Activated CD8-positive, alpha-beta T cell treated with anti-CD3 and anti-CD28 coated beads, Interleukin-2, amount 10 ng/mL, durations not matched to agents 7 days and 5 days (primary cell): ENCODE measurements around the gene C1QC. TPM values are rescaled to one million over a fixed set of nuclear protein-coding genes. Genes with fewer than 3 reads are reported as not detected.
"Not testable (repeated sequence)": the region's sequence is repeated elsewhere in the genome, so short reads cannot be mapped to it uniquely, and the experiment has no call there.

Source experiments
- ATAC-seq: fragments of 150-1000 bp; cut with Tn5 transposase; one replicate; pipeline ENCODE4 v1.10.0; 2021; ENCODE audit warnings: moderate library complexity
- CTCF ChIA-PET: fragments of 350-600 bp; sonication (Branson Sonifier 250); formaldehyde crosslinking; loops from one replicate; lab custom pipeline; 2021; ENCODE audit warnings: antibody characterized with exemption; lab: Charles Lee
- POLR2A ChIA-PET: fragments of 350-600 bp; sonication (Branson Sonifier 250); formaldehyde crosslinking; loops from one replicate; lab custom pipeline; 2021; ENCODE audit warnings: antibody characterized with exemption; lab: Charles Lee
- DNase-seq: peaks from one replicate; pipeline ENCODE4 v3.0.0-alpha.2; 2020
- H3K27ac Mint-ChIP-seq: one replicate; pipeline ENCODE4 v1.8.0; 2021; ENCODE audit warnings: mild to moderate bottlenecking, mixed read lengths
- H3K27me3 Mint-ChIP-seq: one replicate; pipeline ENCODE4 v1.8.0; 2021; ENCODE audit warnings: low read depth, mixed read lengths
- H3K36me3 Mint-ChIP-seq: one replicate; pipeline ENCODE4 v1.8.0; 2021; ENCODE audit warnings: low read depth, mixed read lengths
- H3K4me1 Mint-ChIP-seq: one replicate; pipeline ENCODE4 v1.8.0; 2021; ENCODE audit warnings: low read depth, mixed read lengths
- H3K4me3 Mint-ChIP-seq: one replicate; pipeline ENCODE4 v1.8.0; 2021; ENCODE audit warnings: mild to moderate bottlenecking, mixed read lengths
- H3K9me3 Mint-ChIP-seq: one replicate; pipeline ENCODE4 v1.8.0; 2022; ENCODE audit warnings: mixed read lengths; ENCODE audit not compliant: insufficient read depth
- total RNA-seq, 2 experiments: library from RNA; stranded (reverse); gene quantifications; one replicate each; pipeline ENCODE4 v1.2.3, GENCODE V29; 2021

C1QC gene
- total RNA-seq, 2 experiments from 2014 or later, result not detected

DNA sequence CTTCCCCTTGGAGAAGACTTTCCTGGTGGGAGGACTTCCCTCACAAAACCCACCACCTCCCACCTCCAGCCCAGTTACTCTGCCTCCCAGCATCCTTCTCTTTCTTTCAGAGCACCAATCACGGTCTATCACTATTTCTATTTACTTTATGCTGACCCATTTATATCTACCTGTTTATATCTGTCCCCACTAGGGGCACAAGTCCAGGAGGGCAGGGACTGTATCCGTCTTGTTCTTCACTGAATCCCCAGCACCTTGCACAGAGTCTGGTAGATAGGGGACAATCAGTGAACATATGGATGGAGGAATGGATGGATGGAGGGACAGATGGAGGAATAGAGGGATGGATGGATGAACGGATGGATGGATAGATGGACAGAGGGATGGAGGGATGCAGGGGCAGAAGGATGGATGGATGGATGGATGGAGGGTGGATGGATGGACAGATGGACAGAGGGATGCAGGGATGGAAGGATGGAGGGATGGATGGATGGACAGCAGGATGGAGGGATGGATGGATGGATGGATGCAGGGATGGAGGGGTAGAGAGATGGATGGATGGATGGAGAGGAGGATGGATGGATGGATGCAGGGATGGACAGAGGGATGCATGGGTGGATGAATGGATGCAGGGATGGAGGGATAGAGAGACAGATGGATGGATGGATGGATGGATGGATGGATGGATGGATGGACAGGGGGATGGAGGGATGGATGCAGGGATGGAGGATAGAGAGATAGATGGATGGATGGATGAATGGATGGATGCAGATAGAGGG, 15.1 kb downstream of the C1QC start:
- no peaks in the 10 kb centered on the region for H3K36me3 Mint-ChIP-seq
- POLR2A ChIA-PET, result no interaction called here
- H3K4me1 Mint-ChIP-seq, result no peaks in the 10 kb centered on the region
- ATAC-seq, result no peak
- H3K27ac Mint-ChIP-seq, result no peak overlapping the region
- H3K9me3 Mint-ChIP-seq, result no peaks in the 10 kb centered on the region
- no peak overlapping the region for H3K4me3 Mint-ChIP-seq
- H3K27me3 Mint-ChIP-seq, result peaks cover 3% of the 10 kb centered on the region
- no peak for DNase-seq
- CTCF ChIA-PET, result no interaction called here

DNA sequence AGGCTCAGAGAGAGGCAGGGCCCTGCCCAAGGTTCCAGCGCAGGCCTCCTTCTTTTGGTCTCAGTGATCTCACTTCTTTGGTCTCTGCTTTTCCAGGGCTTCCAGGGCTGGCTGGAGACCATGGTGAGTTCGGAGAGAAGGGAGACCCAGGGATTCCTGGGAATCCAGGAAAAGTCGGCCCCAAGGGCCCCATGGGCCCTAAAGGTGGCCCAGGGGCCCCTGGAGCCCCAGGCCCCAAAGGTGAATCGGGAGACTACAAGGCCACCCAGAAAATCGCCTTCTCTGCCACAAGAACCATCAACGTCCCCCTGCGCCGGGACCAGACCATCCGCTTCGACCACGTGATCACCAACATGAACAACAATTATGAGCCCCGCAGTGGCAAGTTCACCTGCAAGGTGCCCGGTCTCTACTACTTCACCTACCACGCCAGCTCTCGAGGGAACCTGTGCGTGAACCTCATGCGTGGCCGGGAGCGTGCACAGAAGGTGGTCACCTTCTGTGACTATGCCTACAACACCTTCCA, 17.3 kb downstream of the C1QC start:
- H3K36me3 Mint-ChIP-seq, result no peaks in the 10 kb centered on the region
- no peak overlapping the region for H3K4me3 Mint-ChIP-seq
- ChIA-PET CTCF (no interaction called here), POLR2A (no interaction called here)
- ATAC-seq, result no peak
- no peak overlapping the region for H3K27ac Mint-ChIP-seq
- no peaks in the 10 kb centered on the region for H3K4me1 Mint-ChIP-seq
- no peak for DNase-seq
- H3K9me3 Mint-ChIP-seq, result no peaks in the 10 kb centered on the region
- H3K27me3 Mint-ChIP-seq, result peaks cover 2% of the 10 kb centered on the region

DNA sequence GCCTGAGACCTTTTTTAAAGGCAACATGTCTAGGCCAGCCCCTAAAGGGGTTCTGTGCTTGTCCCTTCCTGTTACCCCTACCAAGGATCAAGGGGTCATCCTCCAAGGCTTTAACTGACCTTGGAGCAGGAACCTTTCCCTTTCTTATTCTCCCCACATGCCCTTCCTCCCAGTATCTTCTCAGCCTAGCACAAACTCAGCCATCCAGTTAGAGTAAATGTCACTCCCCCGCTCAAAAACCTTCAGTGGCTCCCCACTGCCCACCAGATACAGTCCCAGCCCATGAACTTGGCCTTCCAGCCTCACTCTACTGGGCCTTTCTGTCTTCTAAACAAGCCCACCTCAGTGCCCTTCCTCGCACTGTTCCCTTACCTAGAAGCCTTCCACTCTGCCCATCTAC, 18.4 kb downstream of the C1QC start:
- no peak for DNase-seq
- CTCF ChIA-PET, result no interaction called here
- Mint-ChIP-seq H3K9me3 (no peaks in the 10 kb centered on the region), H3K4me1 (no peaks in the 10 kb centered on the region), H3K27me3 (no peaks in the 10 kb centered on the region), H3K36me3 (no peaks in the 10 kb centered on the region), H3K27ac (no peak overlapping the region), H3K4me3 (no peak overlapping the region)
- POLR2A ChIA-PET, result no interaction called here
- no peak for ATAC-seq

DNA sequence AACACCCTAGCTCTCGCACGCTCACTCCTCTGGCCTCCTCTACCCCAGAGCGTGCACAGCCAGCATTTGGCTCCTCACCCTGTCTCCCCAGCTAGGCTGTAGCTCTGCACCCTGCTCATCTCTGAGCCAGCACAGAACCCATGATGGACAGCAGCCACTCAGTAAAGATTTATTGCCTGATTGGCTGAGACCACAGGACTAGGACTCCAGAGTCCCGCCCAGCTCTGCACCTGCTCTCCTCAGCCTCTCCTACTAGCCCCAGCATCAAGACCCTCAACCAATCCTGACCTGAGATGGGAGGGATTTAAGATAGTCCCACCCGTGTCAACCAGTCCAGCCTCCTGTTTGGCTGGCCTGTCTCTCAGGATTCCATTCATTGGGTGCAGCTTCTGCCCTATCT, 18.9 kb downstream of the C1QC start:
- Mint-ChIP-seq H3K9me3 (no peaks in the 10 kb centered on the region), H3K4me3 (no peak overlapping the region), H3K27ac (no peak overlapping the region), H3K4me1 (no peaks in the 10 kb centered on the region), H3K27me3 (no peaks in the 10 kb centered on the region), H3K36me3 (no peaks in the 10 kb centered on the region)
- ChIA-PET CTCF (no interaction called here), POLR2A (no interaction called here)
- DNase-seq, result no peak
- peak; percentile 39 for ATAC-seq

DNA sequence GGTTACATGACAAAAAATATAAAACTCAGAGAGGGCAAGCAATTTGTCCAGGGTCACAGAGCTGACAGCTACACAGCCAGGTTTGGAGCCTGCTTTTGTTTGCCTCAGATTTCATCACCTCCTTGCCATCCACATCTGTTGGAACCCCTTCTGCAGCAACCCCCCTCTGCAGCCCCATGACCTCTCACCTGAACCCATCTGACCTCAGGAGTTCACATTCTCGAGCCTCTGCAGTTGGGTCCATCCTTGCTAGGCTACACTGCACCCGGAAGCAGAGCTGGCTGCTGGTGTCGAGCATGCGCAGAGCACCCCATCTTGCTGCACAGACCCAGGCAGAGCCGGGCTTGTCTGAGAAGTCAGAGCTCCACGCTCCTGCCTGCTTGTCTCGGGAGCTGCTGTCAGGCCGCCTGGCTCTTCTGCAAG, 19.6 kb downstream of the C1QC start:
- no peak overlapping the region for H3K27ac Mint-ChIP-seq
- H3K4me3 Mint-ChIP-seq, result no peak overlapping the region
- H3K9me3 Mint-ChIP-seq, result no peaks in the 10 kb centered on the region
- DNase-seq (no peak), ATAC-seq (no peak)
- peaks cover 2% of the 10 kb centered on the region for H3K27me3 Mint-ChIP-seq
- ChIA-PET CTCF (no interaction called here), POLR2A (no interaction called here)
- no peaks in the 10 kb centered on the region for H3K36me3 Mint-ChIP-seq
- no peaks in the 10 kb centered on the region for H3K4me1 Mint-ChIP-seq

DNA sequence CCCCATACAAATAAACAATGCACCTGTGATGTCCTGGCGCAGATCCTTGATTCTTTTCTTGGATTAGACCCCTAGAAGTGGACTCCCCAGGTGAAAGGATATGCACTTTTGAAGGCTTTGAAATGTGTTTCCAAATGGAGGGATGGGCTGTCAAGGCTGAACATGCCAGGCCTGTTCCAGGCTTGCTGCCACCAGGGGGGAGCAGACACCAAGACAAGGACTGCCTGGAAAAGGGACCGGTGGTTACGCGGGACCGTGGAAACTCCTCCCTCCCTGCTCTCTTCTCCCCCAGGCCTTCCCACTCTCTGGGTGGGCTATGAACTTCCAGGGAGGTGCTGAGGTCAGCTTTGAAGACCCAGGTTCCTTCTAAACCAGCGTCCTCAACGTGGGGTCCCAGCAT, 22.3 kb downstream of the C1QC start:
- POLR2A ChIA-PET, result no interaction called here
- no peak overlapping the region for H3K4me3 Mint-ChIP-seq
- DNase-seq, result no peak
- H3K4me1 Mint-ChIP-seq, result no peaks in the 10 kb centered on the region
- no peak overlapping the region for H3K27ac Mint-ChIP-seq
- CTCF ChIA-PET, result interaction anchor here (1.0 kb wide), 1 partner anchor 223 kb away, joined by 4 read pairs; no protein-coding TSS in a partner anchor
- no peak for ATAC-seq
- H3K27me3 Mint-ChIP-seq, result peaks cover 2% of the 10 kb centered on the region
- H3K9me3 Mint-ChIP-seq, result no peaks in the 10 kb centered on the region
- H3K36me3 Mint-ChIP-seq, result no peaks in the 10 kb centered on the region

DNA sequence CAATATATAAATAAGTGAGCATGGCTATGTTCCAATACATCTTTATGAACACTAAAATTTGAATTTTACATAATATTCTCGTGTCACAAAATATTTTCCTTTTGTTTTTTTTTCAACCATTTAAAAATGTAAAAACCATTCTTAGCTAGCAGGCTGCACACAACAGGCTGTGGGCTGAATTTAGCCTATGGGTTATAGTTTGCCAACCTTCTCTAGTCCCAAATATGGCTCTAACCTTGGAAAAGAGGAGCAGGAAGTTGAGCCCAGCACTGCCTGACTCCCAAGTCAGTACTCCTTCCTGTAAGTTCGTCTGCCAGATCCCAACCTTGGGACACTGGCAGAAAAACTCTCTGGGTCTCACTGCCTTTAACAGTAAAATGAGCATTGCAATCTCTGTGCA, 23.0 kb downstream of the C1QC start:
- Mint-ChIP-seq H3K36me3 (no peaks in the 10 kb centered on the region), H3K27me3 (peaks cover 4% of the 10 kb centered on the region), H3K27ac (no peak overlapping the region), H3K4me1 (no peaks in the 10 kb centered on the region), H3K9me3 (no peaks in the 10 kb centered on the region), H3K4me3 (no peak overlapping the region)
- ATAC-seq, result no peak
- CTCF ChIA-PET, result interaction anchor here (1.0 kb wide), 1 partner anchor 222 kb away, joined by 4 read pairs; no protein-coding TSS in a partner anchor
- POLR2A ChIA-PET, result no interaction called here
- no peak for DNase-seq

DNA sequence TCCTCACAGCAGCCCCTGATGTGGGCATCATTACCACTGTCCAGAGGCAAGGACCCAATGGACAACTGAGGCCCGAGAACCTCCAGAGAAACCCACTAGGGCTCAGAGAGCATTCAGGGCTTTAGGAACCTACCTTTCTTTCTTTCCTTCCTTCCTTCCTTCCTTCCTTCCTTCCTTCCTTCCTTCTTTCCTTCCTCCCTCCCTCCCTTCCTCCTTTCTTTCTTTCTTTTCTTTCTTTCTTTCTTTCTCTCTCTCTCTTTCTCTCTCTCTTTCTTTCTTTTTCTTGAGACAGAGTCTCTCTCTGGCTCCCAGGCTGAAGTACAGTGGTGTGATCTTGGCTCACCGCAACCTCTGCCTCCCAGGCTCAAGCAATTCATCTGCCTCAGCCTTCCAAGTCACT, 25.4 kb downstream of the C1QC start:
- H3K36me3 Mint-ChIP-seq, CTCF ChIA-PET, POLR2A ChIA-PET, H3K9me3 Mint-ChIP-seq, ATAC-seq, DNase-seq, H3K4me3 Mint-ChIP-seq, H3K27ac Mint-ChIP-seq, H3K4me1 Mint-ChIP-seq: not testable (repeated sequence)
- H3K27me3 Mint-ChIP-seq, result peaks cover 11% of the 10 kb centered on the region

DNA sequence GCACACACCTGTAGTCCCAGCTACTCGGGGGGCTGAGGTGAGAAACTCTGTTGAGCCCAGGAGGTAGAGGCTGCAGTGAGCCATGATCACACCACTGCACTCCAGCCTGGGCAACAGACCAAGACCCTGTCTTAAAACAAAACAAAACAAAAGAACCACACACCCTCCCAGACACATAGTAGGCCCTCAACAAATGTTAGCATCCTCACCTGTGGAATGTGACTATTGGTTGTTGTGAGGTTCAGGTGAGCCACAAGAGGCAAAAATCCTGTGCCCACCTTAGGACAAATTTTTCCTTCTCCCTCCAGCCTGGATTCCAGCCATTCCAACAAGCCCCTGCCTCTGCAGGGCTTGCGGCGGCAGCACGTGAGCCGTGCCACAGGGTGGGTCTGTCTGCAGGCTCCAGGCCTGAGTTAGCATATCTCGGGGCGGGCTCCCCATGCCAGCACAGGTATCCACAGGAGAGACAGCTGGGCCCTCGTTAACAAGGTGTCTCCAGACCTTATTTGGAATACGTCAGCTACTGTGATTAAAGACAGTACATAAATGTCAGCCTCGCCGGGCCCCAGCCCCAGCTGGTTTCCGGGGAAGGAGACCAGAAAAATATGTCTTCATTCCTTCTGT, 27.0 kb downstream of the C1QC start:
- H3K4me3 Mint-ChIP-seq, result no peak overlapping the region
- no peaks in the 10 kb centered on the region for H3K36me3 Mint-ChIP-seq
- H3K4me1 Mint-ChIP-seq, result no peaks in the 10 kb centered on the region
- POLR2A ChIA-PET, result no interaction called here
- no peak for DNase-seq
- ATAC-seq, result no peak
- no peak overlapping the region for H3K27ac Mint-ChIP-seq
- CTCF ChIA-PET, result no interaction called here
- no peaks in the 10 kb centered on the region for H3K9me3 Mint-ChIP-seq
- H3K27me3 Mint-ChIP-seq, result peaks cover 19% of the 10 kb centered on the region

DNA sequence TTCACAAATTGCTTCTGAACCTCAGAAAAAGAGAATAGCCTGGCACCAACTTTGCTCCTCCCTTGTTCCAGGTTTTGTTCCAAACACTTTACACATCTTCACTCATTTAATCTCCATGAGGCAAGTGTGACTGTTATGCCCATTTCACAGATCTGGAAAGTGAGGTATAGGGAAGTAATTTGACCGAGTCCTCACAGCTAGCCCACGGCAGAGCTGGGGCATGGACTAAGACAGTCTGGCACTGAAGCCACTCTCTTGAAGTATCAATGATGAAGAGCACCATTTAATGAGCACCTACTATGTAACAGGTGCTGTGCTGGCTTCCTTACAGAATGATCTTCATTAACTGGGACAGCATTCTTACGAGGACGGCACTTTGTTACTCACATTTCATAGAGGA, 28.6 kb downstream of the C1QC start:
- ChIA-PET CTCF (no interaction called here), POLR2A (no interaction called here)
- Mint-ChIP-seq H3K4me1 (no peaks in the 10 kb centered on the region), H3K4me3 (no peak overlapping the region), H3K9me3 (no peaks in the 10 kb centered on the region), H3K27ac (no peak overlapping the region), H3K36me3 (no peaks in the 10 kb centered on the region), H3K27me3 (peaks cover 19% of the 10 kb centered on the region)
- ATAC-seq, result no peak
- DNase-seq, result no peak

DNA sequence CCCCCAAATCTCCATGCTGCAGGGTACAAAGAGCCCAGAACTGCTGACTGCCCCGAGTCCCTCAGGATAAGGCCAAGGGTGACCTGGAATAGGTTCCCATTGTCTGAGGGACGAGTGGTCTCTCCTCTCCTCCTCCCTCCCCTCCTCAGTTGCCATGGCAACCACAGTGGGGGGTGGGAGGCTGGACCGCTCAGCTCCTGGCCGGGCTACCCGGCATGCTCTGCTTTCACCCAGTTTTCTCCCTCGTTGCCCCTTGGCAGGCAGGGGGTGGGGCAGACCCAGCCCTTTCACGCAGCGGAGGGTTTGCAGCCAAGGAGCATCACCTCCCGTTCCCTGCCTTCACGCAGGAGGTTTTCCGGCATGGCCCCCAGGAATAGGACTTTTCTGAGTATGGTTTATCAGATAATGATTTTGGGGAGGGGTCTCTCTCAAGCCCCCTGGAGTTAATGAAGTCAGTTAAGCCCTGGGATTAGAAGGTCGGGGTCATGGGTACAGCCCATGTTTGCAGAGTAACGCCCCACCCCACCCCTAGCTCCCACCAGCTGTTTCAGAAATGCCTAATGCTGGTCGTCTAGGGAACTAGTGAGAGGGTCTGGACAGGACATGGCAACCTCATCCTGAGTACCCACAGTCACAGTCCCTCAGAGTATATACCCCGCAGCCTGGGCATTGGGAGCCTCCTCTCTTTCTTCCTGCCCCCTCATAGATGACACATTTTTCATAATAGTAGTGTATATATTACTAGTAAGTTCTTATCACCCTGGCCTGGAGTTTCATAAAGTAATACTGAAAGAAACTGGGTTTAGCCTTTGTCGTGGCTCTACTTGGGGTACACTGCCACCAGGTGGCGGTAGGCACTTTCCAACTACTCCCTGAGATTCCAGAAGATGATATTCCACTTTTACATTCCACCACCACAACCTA, 30.3 kb downstream of the C1QC start:
- DNase-seq (no peak), ATAC-seq (no peak)
- H3K9me3 Mint-ChIP-seq, result no peaks in the 10 kb centered on the region
- POLR2A ChIA-PET, result no interaction called here
- CTCF ChIA-PET, result no interaction called here
- no peak overlapping the region for H3K27ac Mint-ChIP-seq
- peaks cover 18% of the 10 kb centered on the region for H3K27me3 Mint-ChIP-seq
- no peak overlapping the region for H3K4me3 Mint-ChIP-seq
- H3K36me3 Mint-ChIP-seq, result no peaks in the 10 kb centered on the region
- no peaks in the 10 kb centered on the region for H3K4me1 Mint-ChIP-seq

DNA sequence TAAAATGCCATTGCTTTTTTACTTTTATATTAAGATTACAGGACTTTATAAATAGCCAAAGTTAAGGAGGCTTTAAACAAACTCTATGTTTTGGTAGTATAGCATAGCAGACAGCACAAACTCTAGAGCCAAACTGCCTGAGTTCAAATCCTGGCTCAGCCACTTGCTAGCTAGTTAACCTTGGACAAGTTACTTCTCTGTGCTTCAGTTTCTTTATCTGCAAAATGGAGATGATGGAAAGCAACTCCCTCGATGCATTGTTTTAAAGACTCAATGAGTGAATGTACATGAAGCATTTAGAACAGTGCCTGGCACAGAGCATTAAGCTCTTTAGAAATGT, 30.9 kb downstream of the C1QC start:
- no peak for DNase-seq
- Mint-ChIP-seq H3K36me3 (no peaks in the 10 kb centered on the region), H3K9me3 (no peaks in the 10 kb centered on the region), H3K27ac (no peak overlapping the region), H3K4me3 (no peak overlapping the region), H3K4me1 (no peaks in the 10 kb centered on the region), H3K27me3 (peaks cover 18% of the 10 kb centered on the region)
- ChIA-PET CTCF (no interaction called here), POLR2A (no interaction called here)
- no peak for ATAC-seq
